IMR-90 (cell line): ENCODE results near the gene SLC6A3.

Experiments
- BHLHE40 ChIP-seq: fragments of 150-350 bp; IDR thresholded peaks from 2 replicates; pipeline ENCODE4 v1.6.1; 2016; ENCODE audit warnings: mild to moderate bottlenecking, low read depth, low read length
- MXI1 ChIP-seq: IDR thresholded peaks from 2 replicates; pipeline ENCODE4 v1.6.1; 2012; ENCODE audit warnings: low read depth, mild to moderate bottlenecking, low read length, moderate library complexity, borderline replicate concordance
- POLR2A ChIP-seq: IDR thresholded peaks from 2 replicates; pipeline ENCODE4 v1.6.1; 2012; ENCODE audit warnings: mild to moderate bottlenecking, low read depth, low read length
- RAD21 ChIP-seq: IDR thresholded peaks from 2 replicates; pipeline ENCODE4 v1.6.1; 2012; ENCODE audit warnings: low read length, improper control_type of control experiment
- RFX5 ChIP-seq: IDR thresholded peaks from 2 replicates; pipeline ENCODE4 v1.8.0; 2012; ENCODE audit warnings: low read depth, mild to moderate bottlenecking, low read length, moderate library complexity
- TF ChIP-seq, protein P1 (sequence below): conservative IDR thresholded peaks from 2 replicates; pipeline ENCODE4 v1.5.1; 2012; ENCODE audit warnings: mild to moderate bottlenecking, low read depth, low read length, improper control_type of control experiment
- TF ChIP-seq, protein P2 (sequence below): fragments of 150-350 bp; IDR thresholded peaks from 2 replicates; pipeline ENCODE4 v1.6.1; 2016; ENCODE audit warnings: low read depth, mild to moderate bottlenecking, low read length, moderate library complexity, borderline replicate concordance

DNA sequence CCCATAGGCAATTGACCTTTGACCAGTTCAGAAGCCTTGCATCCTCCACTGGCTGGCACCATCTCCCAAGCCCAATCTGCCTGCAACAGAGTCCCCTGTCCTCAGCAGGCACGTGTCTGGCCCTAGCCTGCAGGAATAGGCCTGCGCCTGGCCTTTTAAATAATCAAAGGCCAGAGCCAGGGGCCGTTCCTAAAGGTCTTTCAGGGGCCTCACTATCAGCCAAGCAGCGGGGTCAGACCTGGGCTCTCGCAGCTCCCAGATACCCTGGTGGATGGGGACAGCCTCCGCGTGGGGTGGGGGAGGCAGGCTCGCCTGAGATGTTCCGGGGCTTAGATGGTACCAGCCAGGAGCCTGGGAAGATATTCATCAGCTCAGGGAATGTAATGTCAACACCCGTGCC, 32.6 kb downstream of the SLC6A3 start:
- TF ChIP-seq RFX5 (no peak), BHLHE40 (no peak), RAD21 (no peak), MXI1 (no peak), POLR2A (no peak)
- TF ChIP-seq, protein P1, sequence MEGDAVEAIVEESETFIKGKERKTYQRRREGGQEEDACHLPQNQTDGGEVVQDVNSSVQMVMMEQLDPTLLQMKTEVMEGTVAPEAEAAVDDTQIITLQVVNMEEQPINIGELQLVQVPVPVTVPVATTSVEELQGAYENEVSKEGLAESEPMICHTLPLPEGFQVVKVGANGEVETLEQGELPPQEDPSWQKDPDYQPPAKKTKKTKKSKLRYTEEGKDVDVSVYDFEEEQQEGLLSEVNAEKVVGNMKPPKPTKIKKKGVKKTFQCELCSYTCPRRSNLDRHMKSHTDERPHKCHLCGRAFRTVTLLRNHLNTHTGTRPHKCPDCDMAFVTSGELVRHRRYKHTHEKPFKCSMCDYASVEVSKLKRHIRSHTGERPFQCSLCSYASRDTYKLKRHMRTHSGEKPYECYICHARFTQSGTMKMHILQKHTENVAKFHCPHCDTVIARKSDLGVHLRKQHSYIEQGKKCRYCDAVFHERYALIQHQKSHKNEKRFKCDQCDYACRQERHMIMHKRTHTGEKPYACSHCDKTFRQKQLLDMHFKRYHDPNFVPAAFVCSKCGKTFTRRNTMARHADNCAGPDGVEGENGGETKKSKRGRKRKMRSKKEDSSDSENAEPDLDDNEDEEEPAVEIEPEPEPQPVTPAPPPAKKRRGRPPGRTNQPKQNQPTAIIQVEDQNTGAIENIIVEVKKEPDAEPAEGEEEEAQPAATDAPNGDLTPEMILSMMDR: no peak
- TF ChIP-seq, protein P2, sequence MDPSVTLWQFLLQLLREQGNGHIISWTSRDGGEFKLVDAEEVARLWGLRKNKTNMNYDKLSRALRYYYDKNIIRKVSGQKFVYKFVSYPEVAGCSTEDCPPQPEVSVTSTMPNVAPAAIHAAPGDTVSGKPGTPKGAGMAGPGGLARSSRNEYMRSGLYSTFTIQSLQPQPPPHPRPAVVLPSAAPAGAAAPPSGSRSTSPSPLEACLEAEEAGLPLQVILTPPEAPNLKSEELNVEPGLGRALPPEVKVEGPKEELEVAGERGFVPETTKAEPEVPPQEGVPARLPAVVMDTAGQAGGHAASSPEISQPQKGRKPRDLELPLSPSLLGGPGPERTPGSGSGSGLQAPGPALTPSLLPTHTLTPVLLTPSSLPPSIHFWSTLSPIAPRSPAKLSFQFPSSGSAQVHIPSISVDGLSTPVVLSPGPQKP: no peak
